ENCODE results near the gene GRIA4. TPM values are rescaled to one million over a fixed set of nuclear protein-coding genes. Genes with fewer than 3 reads are reported as not detected.

GRIA4 gene
- total RNA-seq, 4 donors from 2014 or later: 37.2 TPM; not detected in 3

DNA sequence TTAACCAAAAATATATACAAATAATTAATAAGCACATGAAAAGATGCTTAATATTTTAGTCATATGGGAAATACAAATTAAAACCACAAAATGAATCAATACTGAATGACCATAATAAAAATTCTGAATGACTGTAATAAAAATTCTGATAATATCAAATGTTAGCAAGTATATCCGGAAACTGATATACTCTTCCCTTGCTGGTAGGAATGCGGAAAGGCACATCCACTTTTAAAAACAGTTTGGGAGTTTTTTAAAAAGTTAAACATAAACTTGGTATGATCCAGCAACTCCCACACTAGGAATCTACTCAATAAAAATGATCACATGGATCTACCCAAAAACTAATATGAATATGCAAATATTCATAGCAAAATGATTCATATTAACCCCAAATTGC is 30.8 kb upstream of the GRIA4 start:
- Histone ChIP-seq H3K27ac (no peak overlapping the region), H3K9me3 (no peaks in the 10 kb centered on the region), H3K36me3 (no peaks in the 10 kb centered on the region), H3K4me3 (no peak overlapping the region), H3K4me1 (no peaks in the 10 kb centered on the region), H3K27me3 (no peaks in the 10 kb centered on the region)
- no peak for DNase-seq
- intact Hi-C loops (cut with DNase I; ENCODE audit: low total_unique reads): no loop called here
- TF ChIP-seq, protein P1, sequence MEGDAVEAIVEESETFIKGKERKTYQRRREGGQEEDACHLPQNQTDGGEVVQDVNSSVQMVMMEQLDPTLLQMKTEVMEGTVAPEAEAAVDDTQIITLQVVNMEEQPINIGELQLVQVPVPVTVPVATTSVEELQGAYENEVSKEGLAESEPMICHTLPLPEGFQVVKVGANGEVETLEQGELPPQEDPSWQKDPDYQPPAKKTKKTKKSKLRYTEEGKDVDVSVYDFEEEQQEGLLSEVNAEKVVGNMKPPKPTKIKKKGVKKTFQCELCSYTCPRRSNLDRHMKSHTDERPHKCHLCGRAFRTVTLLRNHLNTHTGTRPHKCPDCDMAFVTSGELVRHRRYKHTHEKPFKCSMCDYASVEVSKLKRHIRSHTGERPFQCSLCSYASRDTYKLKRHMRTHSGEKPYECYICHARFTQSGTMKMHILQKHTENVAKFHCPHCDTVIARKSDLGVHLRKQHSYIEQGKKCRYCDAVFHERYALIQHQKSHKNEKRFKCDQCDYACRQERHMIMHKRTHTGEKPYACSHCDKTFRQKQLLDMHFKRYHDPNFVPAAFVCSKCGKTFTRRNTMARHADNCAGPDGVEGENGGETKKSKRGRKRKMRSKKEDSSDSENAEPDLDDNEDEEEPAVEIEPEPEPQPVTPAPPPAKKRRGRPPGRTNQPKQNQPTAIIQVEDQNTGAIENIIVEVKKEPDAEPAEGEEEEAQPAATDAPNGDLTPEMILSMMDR (IDR thresholded peaks at IDR 0.05): no peak
- no peak for TF ChIP-seq POLR2A (IDR thresholded peaks at IDR 0.05)

DNA sequence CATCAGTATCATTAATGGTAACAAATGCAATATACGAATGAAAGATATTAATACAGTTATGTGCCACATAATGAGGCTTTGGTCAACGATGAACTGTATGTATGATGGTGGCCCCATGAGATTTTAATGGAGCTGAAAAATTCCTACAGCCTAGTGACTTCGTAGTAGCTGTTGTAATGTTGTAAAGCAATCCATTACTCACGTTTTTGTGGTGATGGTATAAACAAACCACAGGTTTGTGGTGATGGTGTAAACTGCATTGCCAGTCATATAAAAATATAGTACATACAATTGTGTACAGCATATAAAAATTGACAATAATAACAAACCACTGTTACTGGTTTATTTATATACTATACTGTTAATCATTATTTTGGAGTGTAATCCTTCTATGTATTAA is 27.4 kb upstream of the GRIA4 start:
- H3K27ac ChIP-seq: no peak overlapping the region
- DNase-seq: no peak
- no peak for TF ChIP-seq POLR2A (IDR thresholded peaks at IDR 0.05)
- TF ChIP-seq, protein P1 (IDR thresholded peaks at IDR 0.05): no peak
- H3K4me1 ChIP-seq: no peaks in the 10 kb centered on the region
- H3K27me3 ChIP-seq: no peaks in the 10 kb centered on the region
- H3K36me3 ChIP-seq: no peaks in the 10 kb centered on the region
- intact Hi-C loops (cut with DNase I; ENCODE audit: low total_unique reads): no loop called here
- H3K9me3 ChIP-seq: no peaks in the 10 kb centered on the region
- no peak overlapping the region for H3K4me3 ChIP-seq

DNA sequence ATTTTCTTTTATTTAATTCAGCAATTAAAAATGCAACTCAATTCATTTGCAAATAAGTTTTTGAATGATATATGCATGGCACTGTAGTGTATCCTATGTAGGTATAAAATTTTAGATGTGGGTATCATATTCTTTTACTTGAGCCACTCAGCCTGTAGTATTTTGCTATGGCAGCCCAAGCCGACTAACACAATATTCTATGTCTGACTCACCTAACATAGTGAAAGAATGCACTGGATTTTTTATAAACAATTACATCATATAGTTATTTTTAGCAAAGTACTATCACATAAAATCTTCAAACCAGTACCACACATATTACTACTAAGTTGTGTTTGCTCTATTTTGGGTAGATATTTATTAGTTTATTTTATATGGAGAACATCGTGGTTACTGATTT is 21.9 kb upstream of the GRIA4 start:
- Histone ChIP-seq H3K27ac (no peak overlapping the region), H3K4me3 (no peak overlapping the region), H3K36me3 (no peaks in the 10 kb centered on the region), H3K9me3 (no peaks in the 10 kb centered on the region), H3K27me3 (peaks cover 0 to 2% of the 10 kb centered on the region in 2 donors), H3K4me1 (no peaks in the 10 kb centered on the region)
- TF ChIP-seq POLR2A (IDR thresholded peaks at IDR 0.05): no peak
- TF ChIP-seq, protein P1 (IDR thresholded peaks at IDR 0.05): no peak
- DNase-seq: no peak
- intact Hi-C loops (cut with DNase I; ENCODE audit: low total_unique reads): no loop called here

DNA sequence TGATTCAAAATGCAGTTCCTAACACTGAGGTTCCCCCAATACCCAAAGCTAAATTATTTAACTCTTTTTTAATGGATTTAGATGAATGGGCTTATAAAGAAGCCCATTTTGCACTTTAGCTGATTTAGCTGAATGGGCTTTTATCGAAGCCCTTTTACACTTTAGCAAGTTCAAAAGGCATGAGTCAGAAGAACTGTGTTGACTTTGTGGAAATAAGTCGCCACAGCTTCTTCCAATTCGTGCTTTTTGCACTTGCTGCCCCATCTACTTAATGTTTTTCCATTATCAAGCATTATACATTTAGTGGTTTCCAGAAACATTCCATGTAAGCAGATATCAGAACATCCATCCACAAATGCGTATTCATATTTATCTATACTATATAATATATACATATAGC is 20.5 kb upstream of the GRIA4 start:
- no peak for TF ChIP-seq POLR2A (IDR thresholded peaks at IDR 0.05)
- TF ChIP-seq, protein P1 (IDR thresholded peaks at IDR 0.05): no peak
- no peaks in the 10 kb centered on the region for H3K36me3 ChIP-seq
- no peaks in the 10 kb centered on the region for H3K9me3 ChIP-seq
- no peak overlapping the region for H3K4me3 ChIP-seq
- DNase-seq: no peak
- intact Hi-C loops (cut with DNase I; ENCODE audit: low total_unique reads): no loop called here
- peaks cover 0 to 4% of the 10 kb centered on the region in 2 donors for H3K27me3 ChIP-seq
- no peak overlapping the region for H3K27ac ChIP-seq
- no peaks in the 10 kb centered on the region for H3K4me1 ChIP-seq

DNA sequence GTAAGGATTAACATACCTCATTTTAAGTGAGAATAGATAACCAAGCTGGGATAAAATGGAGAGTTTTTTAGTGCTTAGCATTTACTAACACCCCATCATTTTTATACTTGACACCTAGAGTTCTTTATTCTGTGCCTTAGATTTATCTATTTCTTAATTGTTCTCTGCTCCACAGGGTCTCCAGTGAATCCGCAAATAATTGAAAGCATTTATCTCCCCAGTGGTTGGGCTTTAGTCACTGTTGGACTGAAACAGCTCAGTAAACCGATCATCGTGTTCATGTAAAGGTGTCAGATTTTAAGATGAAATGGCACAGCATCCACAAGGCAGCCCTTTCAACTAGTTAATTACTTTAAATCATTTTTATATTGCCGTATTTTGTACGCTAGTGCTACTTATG is 17.8 kb upstream of the GRIA4 start:
- no peak for DNase-seq
- H3K4me3 ChIP-seq: no peak overlapping the region
- H3K36me3 ChIP-seq: no peaks in the 10 kb centered on the region
- no peaks in the 10 kb centered on the region for H3K4me1 ChIP-seq
- H3K9me3 ChIP-seq: no peaks in the 10 kb centered on the region
- no peak for TF ChIP-seq POLR2A (IDR thresholded peaks at IDR 0.05)
- peaks cover 0 to 15% of the 10 kb centered on the region in 2 donors for H3K27me3 ChIP-seq
- intact Hi-C loops (cut with DNase I; ENCODE audit: low total_unique reads): no loop called here
- no peak overlapping the region for H3K27ac ChIP-seq

DNA sequence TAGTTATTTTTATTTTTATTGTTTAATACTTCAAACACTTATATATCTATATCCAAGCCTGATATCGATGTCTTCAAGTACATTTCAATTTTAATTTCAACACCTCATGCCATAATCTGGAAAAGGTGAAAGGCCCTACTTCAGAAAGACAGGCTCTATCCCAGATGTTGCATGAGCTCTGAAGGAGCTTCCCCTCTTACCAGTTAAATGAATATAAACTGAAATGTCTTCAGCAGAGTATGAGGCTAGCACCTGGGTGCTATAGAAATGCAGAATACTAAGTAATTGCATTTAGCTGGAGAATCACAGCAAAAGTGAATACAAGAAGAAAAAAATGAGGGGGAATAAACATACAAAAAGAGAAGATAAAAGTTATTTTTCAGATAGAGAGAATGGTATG is 11.5 kb upstream of the GRIA4 start:
- DNase-seq: no peak
- no peaks in the 10 kb centered on the region for H3K4me1 ChIP-seq
- no peaks in the 10 kb centered on the region for H3K9me3 ChIP-seq
- no peak overlapping the region for H3K27ac ChIP-seq
- H3K27me3 ChIP-seq: peaks cover 0 to 14% of the 10 kb centered on the region in 2 donors
- intact Hi-C loops (cut with DNase I; ENCODE audit: low total_unique reads): no loop called here
- H3K36me3 ChIP-seq: no peaks in the 10 kb centered on the region
- no peak overlapping the region for H3K4me3 ChIP-seq
- TF ChIP-seq POLR2A (IDR thresholded peaks at IDR 0.05): no peak
- TF ChIP-seq, protein P1 (IDR thresholded peaks at IDR 0.05): no peak

Data from uterus (tissue), 4 donors.